Measurements from ENCODE around the gene SLC51A. TPM values are rescaled to one million over a fixed set of nuclear protein-coding genes. Genes with fewer than 3 reads are reported as not detected.
"Not testable (repeated sequence)": the region's sequence is repeated elsewhere in the genome, so short reads cannot be mapped to it uniquely, and the experiment has no call there.

Gene SLC51A
- total RNA-seq, 2 experiments from 2014 or later: not detected

- CTCF ChIA-PET (ENCODE audit: unreplicated experiment): not testable (repeated sequence)
These were observed 10.7 kb upstream of the SLC51A start for GRCh38 chr3:196205442-196206205.

GRCh38 chr3:196207159-196207832 is 9.0 kb upstream of the SLC51A start:
- Histone ChIP-seq H3K36me3 (ENCODE audit: insufficient read depth, low read length) (no peaks in the 10 kb centered on the region), H3K4me2 (ENCODE audit: low read length) (no peak overlapping the region), H3K4me3 (ENCODE audit: low read depth, low read length, poor library complexity, severe bottlenecking) (no peak overlapping the region), H3K79me2 (ENCODE audit: insufficient read depth, low read depth, low read length) (no peaks in the 10 kb centered on the region), H3K9me2 (ENCODE audit: insufficient read depth, low read length) (no peaks in the 10 kb centered on the region), H3K4me1 (ENCODE audit: insufficient read depth, low read length, poor library complexity, severe bottlenecking) (peaks cover 13% of the 10 kb centered on the region), H4K20me1 (ENCODE audit: insufficient read depth, low read length) (no peaks in the 10 kb centered on the region), H2AFZ (ENCODE audit: low read length) (no peak overlapping the region), H3K27ac (ENCODE audit: low read depth, low read length, poor library complexity, severe bottlenecking) (no peak overlapping the region), H3K9me3 (ENCODE audit: low read length) (no peaks in the 10 kb centered on the region)
- ChIA-PET CTCF (ENCODE audit: unreplicated experiment) (no interaction called here), POLR2A (no interaction called here)
- no TSS peak for BruUV-seq (replicated peaks)
- intact Hi-C loops (cut with micrococcal nuclease; ENCODE audit: unreplicated experiment): no loop called here
- TF ChIP-seq EZH2phosphoT487 (IDR thresholded peaks at IDR 0.05; ENCODE audit: borderline replicate concordance, low read depth, low read length) (no peak), CTCF (conservative IDR thresholded peaks at IDR 0.05; ENCODE audit: low read length) (no peak)
- DNase-seq (ENCODE audit: low spot score): peak; percentile 20

More at GRCh38 chr3:196205442-196206205, 10.7 kb upstream of the SLC51A start:
- H3K9me3 ChIP-seq (ENCODE audit: low read length); H4K20me1 ChIP-seq (ENCODE audit: insufficient read depth, low read length); POLR2A ChIA-PET; H3K79me2 ChIP-seq (ENCODE audit: insufficient read depth, low read depth, low read length); H3K4me2 ChIP-seq (ENCODE audit: low read length); H3K9me2 ChIP-seq (ENCODE audit: insufficient read depth, low read length); H2AFZ ChIP-seq (ENCODE audit: low read length); BruUV-seq (replicated peaks); H3K36me3 ChIP-seq (ENCODE audit: insufficient read depth, low read length); intact Hi-C loops (cut with micrococcal nuclease; ENCODE audit: unreplicated experiment); H3K4me3 ChIP-seq (ENCODE audit: low read depth, low read length, poor library complexity, severe bottlenecking); H3K27ac ChIP-seq (ENCODE audit: low read depth, low read length, poor library complexity, severe bottlenecking): not testable (repeated sequence)
- TF ChIP-seq CTCF (conservative IDR thresholded peaks at IDR 0.05; ENCODE audit: low read length): 0 out of 2 replicates have a peak, but pooled peaks have one; percentile 37
- DNase-seq (ENCODE audit: low spot score): peak; percentile 12
- peaks cover 13% of the 10 kb centered on the region for H3K4me1 ChIP-seq (ENCODE audit: insufficient read depth, low read length, poor library complexity, severe bottlenecking)

All from OCI-LY7 (cell line).